HG03565 (cell line): ENCODE data around the gene NOC3L.
"Not testable (repeated sequence)": the region's sequence is repeated elsewhere in the genome, so short reads cannot be mapped to it uniquely, and the experiment has no call there.

Experiments
- ATAC-seq: cut with Tn5 transposase; IDR thresholded peaks from one replicate; pipeline ENCODE4 v1.9.1; 2021; ENCODE audit warnings: mild to moderate bottlenecking, moderate library complexity; ENCODE audit not compliant: unreplicated experiment

NOC3L gene

DNA sequence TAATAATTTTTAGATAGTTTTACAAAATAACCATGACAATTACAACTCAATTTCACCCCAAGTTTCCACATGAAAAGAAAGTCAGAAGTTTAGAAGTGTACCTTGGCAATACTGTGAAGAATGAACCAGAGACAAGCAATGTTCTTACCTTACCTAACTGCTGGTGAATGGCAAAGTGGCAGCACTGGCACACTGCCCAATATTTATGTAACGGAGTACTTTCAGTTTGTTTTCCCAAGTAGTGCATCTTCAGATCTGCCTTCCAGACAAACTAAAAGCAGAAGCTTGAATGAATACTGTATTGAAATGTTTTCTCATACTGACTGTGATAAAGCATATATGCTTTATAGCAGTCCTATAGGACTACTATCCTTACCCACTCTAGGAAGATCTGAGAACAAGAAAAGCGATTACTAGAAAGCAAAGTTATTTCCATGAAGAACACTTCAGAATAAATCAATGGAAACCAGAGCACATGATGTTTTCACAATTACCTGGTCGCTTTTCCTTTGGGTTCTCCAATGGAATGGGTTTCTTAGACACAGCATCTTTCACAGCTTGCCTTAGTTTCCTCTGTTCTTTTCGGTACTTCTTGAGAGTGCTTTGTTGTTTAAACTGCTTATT lies 1.5 kb downstream of the NOC3L start:
- no peak for ATAC-seq

DNA sequence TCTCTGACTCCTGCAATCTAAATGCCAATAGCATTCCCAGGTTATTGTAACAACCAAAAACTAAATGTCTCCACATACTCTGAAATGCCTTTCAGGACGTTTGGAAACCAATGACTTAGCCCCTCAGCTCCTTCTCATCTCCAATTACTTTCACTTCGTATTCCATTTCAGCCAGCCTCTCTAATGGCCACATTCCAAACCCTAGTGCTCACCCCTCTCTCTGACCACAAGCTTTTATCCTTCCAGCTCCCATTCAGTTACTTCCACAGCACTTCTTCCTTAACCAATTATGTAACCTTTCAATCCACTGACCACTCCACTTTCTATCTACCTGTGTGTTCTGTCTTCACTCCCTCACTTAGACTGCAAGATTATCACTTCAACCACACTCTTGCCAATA lies 4.3 kb downstream of the NOC3L start:
- ATAC-seq = no peak

DNA sequence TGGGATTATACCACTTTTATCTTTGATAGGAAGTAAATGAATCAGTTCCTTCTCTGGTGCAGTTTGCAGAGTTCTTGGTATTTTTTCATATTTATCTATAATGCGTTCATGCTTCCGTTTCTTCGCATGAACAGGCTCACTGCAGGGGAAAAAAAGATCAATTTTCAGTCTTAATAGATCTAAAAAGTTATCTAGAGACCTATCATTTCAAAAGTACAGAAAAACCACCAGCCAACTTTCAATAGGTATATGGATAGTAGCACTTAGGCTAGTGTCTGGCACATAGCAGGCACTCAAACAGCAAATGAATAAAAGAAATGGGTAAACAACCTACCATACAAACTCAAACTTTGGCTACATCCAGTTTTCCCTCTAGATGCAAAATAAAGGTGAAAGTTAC lies 5.5 kb downstream of the NOC3L start:
- ATAC-seq = no peak

DNA sequence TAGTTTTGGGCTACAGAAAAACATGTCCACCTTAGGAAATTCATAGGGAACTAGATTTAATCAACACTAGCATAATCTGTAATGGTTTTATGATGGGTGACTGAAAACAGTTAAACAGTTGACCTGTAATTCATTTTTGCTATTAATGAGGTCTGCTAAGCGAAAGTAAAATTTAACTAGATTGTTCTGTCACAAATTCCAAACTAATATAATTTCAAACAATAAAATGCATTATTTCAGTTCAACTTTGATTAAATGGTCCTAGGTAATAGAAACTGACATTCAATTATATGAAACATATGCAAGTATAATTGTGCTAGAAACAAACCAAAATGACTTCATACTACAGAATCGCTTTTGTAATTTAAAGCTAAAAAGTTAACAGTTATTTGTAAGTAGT lies 6.9 kb downstream of the NOC3L start:
- ATAC-seq = no peak

DNA sequence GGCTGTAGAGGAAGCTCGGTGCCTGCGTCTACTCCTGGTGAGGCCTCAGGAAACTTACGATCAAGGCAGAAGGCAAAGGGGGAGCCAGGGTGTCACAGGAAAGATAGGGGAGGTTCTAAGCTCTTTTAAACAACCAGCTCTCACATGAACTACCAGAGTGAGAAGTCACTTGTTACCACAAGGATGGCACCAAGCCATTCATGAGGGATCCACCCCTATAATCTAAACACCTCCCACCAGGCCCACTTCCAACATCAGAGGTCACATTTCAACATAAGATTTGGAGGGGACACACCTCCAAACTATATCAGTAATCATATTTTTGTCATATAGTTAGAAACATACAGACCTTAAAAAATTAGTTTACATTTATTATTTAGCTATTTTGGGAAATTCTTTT lies 9.4 kb downstream of the NOC3L start:
- ATAC-seq = no peak

DNA sequence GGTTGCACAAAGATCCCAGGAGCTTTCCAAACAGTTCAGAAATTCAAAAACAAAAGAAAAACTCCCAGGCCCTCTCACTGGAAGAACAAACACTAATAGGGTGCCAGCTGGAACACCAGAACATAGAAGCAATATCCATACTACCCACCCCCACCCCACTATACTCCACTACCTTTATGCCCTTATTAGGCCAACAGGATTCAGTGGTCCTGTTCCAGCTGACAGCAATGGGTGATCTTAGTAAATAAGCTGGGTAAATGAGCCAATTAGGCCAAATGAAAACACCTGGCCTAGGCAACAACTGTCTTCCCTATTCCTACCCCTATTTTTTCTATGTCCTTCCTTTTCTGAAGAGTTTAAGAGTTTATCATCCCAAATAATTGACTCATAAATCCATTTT lies 11.7 kb downstream of the NOC3L start:
- ATAC-seq = no peak

DNA sequence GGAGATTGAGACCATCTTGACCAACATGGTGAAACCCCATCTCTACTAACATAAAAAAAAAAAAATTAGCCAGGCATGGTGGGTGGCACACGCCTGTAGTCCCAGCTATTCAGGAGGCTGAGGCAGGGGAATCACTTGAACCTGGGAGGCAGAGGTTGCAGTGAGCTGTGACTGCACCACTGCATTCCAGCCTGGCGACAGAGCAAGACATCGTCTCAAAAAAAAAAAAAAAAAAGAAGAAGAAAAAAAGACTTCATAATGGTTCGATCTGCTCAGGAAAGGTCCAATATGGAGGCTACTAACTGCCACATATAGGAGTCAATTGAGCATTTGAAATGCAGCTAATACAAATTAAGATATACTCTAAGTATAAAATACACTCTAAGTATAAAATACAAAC lies 12.2 kb downstream of the NOC3L start:
- ATAC-seq = not testable (repeated sequence)

DNA sequence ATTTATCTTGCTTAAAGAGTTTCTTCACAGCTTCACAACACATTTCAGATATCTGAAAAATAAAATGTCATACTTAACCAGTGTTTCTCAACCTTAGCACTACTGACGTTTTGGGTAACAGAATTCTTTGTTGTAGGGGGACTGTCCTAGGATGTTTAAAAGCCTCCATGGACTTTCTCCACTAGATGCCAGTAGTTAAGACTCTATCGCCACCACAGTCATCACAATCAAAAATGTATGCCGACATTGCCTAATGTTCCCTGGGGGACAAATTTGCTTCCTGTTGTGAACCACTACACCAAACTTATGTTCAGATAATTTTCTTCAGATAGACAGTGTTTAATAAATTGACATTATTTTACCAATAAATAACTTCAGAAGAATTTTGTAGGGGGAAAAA lies 13.4 kb downstream of the NOC3L start:
- ATAC-seq = no peak

DNA sequence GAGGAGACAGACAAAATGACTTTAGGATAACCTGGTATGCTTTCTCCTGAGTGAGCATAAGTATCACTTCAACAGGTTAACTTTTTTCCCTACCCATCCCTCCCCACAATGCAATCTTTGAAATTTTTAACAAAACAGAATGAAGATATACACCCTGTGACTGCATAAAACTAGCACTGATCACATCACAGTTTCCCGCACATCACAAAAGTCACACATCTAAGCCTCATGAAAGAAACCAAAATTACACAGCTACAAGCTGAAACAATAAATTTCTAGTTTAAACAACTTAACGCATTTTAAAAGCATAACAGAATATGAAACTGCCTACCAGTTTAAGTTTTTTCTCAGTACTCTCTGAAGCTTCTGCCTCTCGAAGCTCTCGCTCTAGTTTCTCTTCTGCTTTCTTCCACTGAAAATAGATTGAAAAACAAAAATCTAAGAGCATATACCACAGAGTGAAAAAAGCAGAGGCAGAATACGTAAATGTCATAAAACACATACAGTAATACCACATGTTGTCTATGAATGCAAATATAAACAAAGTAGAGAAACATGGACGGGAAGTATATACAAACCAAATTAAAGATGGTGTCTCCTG lies 18.1 kb downstream of the NOC3L start:
- peak; percentile 90 for ATAC-seq

DNA sequence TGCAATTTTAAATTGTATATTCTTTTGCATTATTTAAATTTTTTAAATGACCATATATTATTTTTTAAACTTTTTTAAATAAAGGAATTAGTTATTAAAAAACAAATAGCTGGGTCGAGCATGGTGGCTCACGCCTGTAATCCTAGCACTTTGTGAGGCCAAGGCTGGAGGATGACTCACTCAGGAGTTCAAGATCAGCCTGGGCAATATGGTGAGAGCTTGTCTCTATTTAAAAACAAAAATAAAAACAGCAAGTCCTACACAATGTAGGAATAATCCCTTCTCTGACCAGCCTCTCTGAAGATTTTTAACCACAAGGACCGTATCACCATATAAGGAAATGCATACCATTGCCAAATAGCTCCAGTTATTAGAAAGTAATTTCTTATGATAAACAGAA lies 19.6 kb downstream of the NOC3L start:
- ATAC-seq = no peak

DNA sequence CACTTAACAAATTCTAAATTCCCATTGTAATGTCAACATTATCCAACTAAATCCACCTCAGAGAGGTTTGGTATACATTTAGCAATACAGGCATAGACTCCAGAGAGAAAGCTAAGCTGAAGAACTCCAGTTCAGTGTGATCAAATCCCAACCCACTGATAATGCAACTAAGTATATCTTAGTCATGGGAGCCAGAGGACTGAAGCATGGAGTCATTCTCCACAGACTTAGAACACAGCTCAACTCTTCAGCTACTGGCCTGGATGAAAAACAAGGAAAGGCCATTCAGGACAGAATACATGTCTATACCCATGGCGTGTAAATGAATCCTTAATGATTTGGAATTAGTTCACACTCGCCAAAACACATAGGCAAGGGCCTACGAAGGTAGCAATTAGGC lies 27.9 kb downstream of the NOC3L start:
- no peak for ATAC-seq

DNA sequence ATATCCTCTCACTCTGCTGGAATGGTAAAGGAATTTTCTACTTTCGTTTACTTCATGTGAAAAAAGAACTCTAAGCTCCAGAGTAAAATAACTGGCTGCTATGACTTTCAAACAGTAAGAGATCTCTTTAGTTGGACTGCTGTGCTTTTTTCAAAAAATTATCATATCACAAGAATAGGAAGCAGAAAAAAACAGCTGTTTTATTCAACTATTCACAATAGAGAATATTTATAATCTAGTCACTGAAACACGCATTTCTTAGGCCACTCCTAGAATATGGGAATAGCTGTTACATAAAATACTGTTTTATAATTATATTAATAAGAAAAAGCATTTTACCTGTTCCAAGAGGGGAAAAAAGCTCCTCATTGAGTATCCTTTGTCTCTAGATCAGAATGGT lies 29.7 kb downstream of the NOC3L start:
- no peak for ATAC-seq

DNA sequence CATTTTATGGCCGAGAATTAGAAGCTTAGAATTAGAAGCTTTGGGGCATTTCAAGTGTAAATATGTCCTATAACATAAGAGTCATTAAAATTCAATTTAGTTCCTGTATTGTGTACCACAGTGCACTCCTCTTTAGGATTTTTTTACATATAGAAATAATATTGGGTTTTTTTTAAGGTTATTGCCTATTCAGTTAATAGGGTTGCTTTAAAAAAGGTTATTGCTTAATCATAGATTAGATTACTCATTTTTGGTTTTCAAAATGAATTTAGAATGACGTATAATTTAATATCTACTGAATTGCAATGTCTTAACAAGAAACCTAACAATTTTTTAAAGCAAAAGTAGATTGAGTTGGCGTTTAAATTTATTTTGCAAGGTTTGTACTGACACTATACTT lies 34.1 kb downstream of the NOC3L start:
- no peak for ATAC-seq

DNA sequence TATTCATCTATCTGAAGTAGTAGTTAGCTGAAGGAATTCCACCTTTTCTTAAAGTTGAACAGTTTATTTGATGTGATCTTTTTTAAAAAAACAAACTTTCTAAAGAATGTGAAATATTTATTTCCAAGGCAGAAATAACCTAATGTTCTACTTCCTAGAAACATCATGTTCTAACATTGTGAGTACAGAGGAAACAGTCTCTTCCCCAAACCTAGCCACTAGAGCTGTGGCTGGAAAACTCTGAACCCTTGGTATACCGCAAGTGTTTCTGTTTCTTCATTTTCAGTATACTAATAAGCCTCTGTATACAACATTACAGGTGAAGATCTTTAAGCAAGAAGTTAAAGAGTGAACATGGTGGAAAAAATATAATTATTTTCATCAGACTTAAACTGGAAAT lies 35.1 kb downstream of the NOC3L start:
- no peak for ATAC-seq

DNA sequence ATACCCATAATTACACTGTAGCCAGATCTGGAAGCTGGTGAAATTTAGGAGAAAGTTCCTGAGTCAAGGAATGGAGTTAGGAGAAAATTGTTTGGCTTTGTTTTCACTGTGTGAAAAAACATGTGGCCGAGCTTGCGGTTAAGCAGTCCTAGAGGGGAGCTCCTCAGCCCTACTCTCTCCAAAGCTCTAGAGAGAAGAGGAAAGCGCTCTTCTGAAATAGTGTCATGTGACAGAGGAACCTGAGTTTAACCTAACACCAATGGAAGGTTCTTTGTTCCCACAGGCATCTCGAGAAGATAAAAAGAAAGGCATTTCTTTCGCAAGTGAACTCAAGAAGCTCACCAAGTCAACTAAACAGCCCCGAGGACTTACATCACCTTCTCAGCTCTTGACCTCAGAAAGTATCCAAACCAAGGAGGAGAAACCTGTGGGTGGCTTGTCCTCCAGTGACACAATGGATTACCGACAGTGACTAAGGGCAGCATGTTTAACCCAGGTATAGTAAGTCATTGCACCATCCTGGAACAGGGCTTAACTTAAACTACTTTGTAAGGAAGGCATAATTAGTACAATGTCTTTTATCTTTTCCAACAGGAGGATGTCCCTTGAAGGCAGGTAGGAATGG lies 38.0 kb downstream of the NOC3L start:
- no peak for ATAC-seq

DNA sequence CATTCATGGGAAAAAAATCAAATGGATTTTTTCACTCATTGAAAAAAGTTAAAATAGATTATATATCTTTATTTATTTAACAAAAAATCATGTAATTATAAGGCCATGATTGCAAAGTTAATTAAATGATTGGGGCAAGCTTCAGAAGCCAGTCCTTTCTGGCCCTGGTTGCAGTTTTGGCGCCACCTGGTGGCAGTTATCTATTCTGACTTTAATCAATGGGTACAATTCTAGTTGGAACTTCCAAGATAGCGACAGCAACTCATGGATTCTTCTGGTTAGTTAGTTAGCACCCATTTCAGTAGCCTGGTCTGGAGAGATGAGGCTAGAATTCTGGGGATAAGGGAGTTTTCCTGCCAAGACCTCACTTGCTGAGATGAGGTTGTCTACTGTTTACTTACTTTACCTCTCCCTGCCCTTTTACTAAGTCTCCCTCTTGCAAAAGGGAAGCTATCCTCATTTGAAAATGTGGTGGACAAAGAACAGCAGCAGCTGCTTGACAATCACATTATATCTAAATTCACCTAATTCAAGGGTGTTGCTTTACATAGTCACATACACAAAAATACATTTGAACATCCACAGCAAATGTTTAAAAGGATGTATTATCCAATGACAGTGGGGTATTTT lies 42.3 kb downstream of the NOC3L start:
- no peak for ATAC-seq

DNA sequence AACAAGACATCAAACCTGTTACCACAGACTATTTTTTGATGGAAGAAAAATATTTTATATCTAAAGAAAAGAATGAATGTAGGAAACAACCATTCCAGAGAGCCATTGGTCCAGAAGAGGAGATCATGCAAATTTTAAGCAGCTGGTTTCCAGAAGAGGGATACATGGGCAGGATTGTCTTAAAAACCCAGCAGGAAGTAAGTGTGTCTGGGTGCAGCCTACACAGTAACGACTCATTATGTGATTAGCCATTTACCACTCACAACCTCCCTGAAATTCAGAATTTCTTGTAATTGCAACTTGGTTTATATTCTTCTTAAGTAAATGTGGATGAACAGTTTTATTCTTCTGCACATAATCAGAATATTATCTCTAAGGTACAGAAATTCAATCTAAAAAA lies 46.2 kb downstream of the NOC3L start:
- ATAC-seq = no peak

DNA sequence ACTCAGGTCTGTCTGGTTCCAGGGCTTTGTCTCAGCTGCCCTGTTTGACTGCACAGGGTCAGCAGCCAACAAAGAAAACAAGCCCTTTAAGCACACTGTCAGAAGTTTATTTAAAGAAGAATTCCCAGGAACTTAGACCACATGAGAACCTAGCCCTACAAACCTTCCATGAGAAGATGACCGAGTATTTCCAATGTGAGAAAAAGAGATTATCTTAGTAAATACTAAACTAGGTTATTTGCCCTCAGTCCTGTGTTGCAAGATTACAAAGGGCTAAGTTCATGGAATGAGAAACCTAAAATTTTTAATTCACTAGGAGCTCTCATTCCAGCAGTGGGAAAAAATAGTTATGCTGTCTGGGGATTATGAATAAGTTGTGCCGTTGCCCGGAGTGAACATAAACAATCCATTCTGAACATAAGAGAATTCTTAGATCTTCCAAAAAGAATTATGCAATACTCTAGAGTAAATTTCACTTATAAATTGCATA lies 46.7 kb downstream of the NOC3L start:
- no peak for ATAC-seq

DNA sequence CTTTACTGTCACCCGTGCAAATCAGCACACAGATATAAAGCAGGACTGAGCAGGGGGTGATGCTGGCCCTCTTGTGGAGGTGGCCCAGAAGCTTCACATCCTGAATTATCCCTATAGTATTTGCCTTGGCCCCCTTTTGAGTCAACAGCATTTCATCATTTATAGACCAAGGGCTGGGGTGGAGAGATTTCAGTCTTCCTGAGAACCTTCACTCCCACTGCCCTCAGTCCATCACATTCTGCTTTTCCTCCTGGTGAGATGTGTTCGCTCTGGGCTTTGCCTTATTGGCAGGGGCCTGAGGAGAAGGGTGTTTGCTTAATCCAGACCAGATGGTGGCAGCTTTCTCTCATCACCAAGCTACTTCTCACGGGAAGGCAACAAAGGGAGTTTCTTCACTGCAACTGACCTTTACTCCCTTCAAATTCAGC lies 47.7 kb downstream of the NOC3L start:
- ATAC-seq = no peak

DNA sequence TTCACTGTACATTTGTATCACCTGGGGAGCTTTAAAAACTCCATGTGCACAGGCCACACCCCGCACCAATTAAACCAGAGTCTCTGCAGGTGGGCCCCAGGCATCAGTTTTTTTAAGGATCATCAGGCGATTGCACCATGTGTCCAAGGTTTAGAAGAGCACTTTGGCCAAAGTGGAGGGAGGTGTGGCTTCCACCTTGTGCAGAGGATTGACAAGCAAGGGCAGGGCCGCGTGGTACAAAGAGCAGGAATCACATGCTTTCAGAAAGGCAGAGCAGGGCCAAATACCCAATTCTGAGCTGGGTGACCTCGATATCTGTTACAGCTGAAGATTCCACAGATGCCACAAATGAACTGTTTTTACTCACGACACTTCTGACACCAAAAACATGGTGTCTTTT lies 52.4 kb downstream of the NOC3L start:
- no peak for ATAC-seq

DNA sequence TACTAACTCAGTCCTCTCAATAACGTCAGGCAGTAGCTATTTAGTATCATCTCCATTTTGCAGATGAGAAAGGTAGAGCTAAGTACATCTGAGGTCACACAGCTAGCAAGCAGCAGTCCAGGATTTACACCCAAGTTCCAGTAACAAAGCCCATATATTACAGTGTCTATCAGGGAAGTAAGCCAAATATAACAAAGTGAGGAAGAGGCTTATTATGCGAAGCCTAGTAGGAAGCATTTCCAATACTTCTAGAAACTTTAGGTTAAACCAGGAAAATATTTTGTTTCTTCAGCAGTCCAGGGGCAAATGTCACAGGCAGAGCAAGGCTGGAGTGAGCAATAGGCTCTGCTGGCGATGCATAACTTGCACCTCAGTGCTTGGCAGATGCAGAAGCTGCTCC lies 53.9 kb downstream of the NOC3L start:
- ATAC-seq = no peak

DNA sequence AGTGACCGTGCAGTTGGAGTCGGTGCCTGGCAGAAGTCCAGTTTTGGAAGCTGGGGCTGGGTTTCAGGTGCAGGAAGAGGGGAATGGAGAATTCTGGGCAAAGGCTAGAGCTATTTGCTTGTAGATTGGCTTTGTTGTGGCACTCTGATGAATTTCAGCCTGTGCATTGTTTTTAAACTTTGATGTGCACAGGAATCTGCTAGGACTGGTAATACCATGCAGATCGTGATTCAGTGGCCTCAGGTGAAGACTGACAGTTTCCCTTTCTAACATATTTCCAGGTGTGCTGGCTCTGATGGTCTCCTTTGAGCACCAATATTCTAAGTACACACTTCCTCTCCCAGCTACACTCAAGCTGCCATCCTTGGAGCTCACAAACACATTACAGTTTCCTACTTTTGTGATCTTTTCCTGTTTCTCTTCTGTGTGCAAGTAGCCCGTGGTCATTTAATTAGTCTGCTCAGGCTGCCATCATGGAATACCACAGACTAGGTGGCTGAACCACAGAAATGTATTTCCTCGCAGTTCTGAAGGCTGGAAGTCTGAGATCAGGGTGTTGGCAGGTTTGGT lies 55.6 kb downstream of the NOC3L start:
- ATAC-seq = no peak
